CD4-positive, alpha-beta T cell treated with Interleukin-12 subunit alpha and Interleukin-12 subunit beta, for 1 hour (primary cell): ENCODE measurements around the gene FCHO2.
"Not testable (repeated sequence)": the region's sequence is repeated elsewhere in the genome, so short reads cannot be mapped to it uniquely, and the experiment has no call there.

Source experiments
- DNase-seq: peaks from one replicate; pipeline ENCODE4 v3.0.0-alpha.2; 2020

The FCHO2 gene

DNA sequence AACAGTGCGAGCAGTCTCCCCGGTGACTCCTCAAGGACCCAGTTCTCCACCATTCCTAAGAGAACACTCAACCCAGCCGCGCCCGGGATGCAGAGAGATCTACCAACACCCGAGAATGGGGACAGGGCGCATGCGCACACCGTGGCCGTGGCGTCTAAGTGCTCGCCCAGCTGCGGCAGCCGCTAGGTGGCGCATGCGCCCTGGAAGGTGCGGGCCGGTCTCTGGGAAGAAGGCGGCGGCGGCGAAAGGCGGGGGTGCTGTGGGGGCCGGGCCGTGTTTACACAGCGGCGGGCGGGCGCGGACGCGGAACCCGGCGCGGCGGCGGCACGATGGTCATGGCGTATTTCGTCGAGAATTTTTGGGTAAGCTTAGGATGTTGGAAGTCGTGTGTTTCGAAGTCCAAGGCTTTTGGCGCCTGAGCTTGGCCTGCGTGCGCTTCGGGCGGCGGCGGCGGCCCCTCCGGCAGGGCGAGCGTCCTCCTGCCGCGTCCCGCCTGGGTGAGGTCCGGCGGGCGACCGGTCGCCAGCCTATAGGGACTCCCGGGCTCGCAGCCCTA lies at the start of gene FCHO2:
FCHO2 (plus strand) TSS at position 274 of the 556 bp plus-strand sequence; CDS start at position 330, 56 bp downstream.
- DNase-seq = peak; percentile 95

DNA sequence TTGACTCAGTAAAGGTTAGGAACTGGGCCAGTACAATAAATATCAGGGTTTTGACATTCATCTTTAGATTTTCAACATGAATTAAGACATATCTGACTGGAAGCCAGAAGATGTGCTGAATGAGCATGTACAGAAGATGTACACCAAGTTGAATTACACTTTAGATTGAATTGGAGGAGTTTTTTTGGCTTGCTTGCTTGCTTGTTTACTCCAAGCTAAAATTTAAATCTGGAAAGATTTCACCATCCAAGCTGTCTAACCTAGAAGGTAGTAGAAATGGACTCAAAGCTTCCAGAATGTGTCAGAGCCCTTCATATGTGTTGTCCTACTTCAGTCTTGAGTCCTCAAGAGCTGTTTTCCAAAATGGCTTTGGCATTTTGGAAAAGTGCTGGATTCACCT lies 49.0 kb upstream of the FCHO2 start:
- no peak for DNase-seq

DNA sequence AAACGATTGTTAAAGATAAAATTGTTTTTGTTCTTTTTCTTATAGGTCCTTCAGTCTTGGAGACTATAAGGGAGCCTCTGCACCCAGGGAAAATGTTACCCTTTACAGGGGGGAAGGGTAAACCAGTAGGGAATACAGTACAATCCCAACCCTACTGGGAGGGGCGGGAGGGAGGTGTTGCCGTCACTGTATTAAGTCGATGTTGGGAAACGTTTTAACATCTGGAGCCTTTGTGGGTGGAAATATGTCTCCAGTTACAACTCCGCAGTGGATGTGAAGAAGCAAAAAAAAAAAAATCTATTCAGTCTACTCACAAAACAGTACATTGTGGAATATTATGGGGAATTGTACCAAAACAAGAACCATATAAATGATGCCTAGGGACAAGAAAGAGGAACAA lies 47.2 kb upstream of the FCHO2 start:
- DNase-seq = no peak

DNA sequence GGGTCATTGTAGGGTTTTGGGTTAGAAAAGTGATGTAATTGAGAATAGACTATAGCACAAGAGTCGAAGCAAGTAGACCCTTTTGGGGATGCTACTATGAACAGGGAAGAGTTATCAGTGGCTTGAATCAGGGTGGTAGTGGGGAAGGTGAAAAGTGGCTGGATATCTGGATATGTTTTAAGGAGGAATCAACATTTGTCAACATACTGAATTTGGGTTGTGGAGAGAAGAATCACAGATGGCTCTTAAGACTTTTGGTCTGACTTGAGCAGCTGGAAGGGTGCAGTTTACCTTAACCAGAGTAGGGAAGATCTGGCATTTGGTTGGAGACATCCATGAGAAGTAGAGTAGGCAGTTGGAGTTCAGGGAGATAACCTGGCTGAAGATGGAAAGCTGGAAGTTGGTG lies 38.5 kb upstream of the FCHO2 start:
- DNase-seq = no peak

DNA sequence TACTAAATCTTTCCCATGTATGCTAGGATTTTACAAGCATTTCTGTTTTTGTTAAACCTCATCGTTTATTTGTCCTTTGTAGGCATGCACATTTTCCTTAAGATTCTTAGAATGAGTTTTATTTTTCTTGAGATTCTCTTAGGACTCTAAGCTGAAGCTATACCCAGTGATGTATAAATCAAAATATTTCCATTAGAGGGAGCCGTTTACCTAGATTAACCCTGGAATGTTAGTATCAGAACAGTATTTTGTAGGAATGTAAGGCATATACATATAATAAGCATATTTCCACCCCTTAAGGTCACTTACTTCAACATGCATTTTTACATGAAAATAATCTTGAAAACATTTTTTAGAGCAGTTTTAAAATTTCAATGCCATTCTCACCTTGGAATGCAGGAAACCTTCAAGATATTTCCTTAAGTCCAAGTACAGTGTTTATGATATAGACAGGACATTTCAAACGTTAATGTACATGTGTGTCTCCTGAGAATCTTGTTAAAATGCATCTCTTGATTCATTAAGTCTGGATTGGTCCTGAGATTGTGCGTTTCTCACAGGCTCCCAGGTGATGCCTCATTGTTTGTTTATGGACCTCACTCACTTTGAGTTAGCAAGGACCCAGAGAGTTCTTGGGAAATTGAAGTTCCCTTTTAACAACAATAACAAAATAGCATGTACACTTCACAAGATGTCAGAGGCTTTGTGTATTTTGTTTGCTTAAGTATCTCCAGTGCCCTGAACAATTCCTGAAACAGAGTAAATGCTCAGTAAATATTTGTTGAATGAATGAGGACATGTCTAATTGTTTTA lies 34.9 kb upstream of the FCHO2 start:
- DNase-seq = no peak

GRCh38 chr5:72921886-72922285 lies 34.0 kb upstream of the FCHO2 start:
- DNase-seq = no peak

- DNase-seq = no peak
Measured at GRCh38 chr5:72922422-72922821, 33.4 kb upstream of the FCHO2 start.

- no peak for DNase-seq
Measured at GRCh38 chr5:72925336-72926010, 30.4 kb upstream of the FCHO2 start.

DNA sequence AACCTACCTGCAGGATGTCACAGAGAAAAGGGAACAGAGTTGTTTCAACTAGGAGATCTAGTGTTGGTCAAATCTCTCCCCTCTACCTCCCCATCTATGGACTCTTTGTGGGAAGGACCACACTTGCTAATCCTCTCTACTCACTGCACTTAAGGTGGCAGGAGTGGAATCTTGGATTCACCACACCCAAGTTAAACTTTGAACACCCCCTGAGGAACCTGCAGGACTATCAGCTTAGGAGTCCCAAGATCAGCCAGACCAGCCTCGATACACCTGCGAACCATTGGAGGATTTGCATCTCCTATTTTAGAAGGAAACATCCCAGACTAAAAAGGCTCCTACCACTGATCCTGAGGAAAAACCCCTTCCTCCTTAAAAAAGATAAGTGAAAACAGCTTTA lies 23.2 kb upstream of the FCHO2 start:
- DNase-seq = not testable (repeated sequence)

- DNase-seq = not testable (repeated sequence)
Measured at GRCh38 chr5:72934953-72935725, 20.7 kb upstream of the FCHO2 start.

DNA sequence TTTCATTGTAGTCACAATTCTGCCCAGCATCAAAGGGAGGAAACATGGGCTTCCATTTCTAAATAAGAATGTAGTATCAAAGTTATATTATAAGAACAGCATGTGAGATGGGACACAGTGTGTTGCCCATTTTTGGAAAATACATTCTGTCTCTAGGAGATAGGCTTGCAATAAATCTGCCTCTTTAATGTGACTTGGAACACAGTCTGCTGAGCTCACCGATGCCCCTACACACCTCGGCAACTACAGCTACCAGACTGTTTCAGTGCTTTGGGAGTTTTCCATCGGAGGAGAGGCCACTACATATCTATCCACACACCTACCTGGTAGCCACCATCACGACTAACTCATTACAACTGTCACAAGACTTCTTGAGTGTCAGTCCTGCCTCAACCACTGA lies 18.9 kb upstream of the FCHO2 start:
- DNase-seq = no peak

GRCh38 chr5:72937517-72938061 lies 18.3 kb upstream of the FCHO2 start:
- no peak for DNase-seq

- no peak for DNase-seq
Measured at GRCh38 chr5:72938206-72938605, 17.6 kb upstream of the FCHO2 start.

DNA sequence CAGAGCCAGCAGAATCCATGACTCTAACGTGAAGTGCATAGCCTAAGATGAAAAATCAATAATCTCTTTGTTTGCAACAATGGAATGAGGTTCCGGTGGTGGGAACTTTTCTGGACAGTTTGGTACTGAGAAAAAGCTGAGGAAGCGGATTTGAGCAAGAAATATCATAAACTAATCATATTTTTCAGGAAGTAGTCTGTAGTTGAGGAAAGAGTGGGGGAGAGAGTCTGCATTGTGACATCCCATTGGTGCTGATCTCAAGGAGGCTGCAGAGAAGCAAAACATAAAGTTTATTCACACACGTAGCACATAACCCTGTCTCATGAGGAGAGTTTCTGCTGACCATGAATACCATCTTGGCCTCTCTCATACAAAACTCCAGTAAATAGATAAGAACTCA lies 15.8 kb upstream of the FCHO2 start:
- DNase-seq = no peak

DNA sequence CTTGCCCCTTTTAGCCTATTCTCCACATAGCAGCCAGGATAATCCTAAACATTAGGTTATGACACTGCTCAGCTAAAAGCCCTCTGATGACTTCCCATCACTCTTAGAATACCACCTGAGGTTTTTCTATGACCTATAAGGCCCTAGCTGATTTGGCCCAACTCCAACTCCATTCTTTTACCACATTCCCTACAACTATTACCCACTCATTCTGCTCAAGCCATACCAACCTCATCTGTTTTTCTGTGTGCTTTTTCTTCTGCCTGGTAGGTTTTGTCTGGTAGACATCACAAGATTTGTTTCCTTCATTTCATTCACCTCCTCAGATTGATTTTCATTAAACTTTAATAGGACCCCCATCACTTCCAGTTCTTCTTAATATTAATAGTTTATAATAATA lies 12.5 kb upstream of the FCHO2 start:
- no peak for DNase-seq

DNA sequence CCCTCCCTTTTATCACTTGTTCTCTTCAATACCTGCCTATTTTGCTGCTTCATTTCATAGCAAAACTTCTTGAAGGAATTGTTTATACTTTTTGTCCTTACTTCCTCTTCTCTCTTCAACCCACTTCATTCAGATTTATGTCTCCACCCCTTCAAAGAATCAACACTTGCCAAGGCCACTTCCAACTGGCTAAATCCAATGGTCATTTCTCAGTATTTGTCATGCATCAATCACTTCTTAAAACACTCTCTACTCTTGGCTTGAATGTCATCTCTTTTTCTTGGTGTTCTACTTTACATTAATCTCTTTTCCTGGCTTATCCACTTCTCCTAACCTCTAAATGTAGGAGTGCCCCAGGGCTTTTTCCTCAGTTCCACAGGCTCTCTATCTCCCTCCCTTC lies 8.3 kb upstream of the FCHO2 start:
- no peak for DNase-seq

DNA sequence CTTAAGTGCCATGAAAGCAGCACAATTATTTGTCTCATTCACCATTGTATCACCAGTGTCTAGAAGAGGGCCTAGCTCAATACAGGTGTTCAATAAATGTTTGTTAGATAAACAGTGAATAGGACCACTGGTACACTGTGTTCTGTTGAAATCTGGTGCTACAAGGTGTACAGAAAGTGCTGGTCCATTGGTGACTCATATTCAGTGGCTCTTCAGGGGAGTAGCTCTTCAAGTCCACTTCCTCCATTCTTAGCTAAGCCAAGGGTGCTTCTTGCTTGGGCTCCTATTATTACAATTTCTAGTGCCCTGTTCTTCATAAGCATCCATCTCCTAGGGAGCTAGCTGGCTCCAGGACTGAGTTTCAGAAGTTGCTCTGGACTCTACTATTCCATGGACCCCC lies 6.4 kb upstream of the FCHO2 start:
- DNase-seq = no peak

- DNase-seq = no peak
Measured at GRCh38 chr5:72951671-72952468, 4.0 kb upstream of the FCHO2 start.

DNA sequence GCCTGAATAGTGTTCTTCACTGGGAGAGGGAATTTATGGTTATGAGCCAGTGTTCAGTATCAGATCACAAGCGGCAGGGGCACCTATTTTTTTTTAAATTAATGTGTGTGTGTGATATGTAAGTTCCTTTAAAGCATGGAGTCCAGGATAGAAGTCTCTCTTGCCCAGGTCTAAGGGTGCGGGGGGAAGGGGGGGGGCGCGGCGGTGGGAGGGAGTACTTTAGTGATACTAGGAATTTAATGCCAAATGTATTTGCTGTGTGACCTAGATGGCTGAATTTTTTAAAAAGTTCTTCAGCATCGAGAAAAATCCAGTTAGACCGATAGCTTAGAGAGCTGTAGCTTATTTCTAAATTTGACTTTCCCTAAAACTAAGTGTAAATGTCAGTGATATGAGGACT lies 1.5 kb upstream of the FCHO2 start:
- DNase-seq = no peak

GRCh38 chr5:72955143-72955767 lies 586 bp upstream of the FCHO2 start:
- no peak for DNase-seq

DNA sequence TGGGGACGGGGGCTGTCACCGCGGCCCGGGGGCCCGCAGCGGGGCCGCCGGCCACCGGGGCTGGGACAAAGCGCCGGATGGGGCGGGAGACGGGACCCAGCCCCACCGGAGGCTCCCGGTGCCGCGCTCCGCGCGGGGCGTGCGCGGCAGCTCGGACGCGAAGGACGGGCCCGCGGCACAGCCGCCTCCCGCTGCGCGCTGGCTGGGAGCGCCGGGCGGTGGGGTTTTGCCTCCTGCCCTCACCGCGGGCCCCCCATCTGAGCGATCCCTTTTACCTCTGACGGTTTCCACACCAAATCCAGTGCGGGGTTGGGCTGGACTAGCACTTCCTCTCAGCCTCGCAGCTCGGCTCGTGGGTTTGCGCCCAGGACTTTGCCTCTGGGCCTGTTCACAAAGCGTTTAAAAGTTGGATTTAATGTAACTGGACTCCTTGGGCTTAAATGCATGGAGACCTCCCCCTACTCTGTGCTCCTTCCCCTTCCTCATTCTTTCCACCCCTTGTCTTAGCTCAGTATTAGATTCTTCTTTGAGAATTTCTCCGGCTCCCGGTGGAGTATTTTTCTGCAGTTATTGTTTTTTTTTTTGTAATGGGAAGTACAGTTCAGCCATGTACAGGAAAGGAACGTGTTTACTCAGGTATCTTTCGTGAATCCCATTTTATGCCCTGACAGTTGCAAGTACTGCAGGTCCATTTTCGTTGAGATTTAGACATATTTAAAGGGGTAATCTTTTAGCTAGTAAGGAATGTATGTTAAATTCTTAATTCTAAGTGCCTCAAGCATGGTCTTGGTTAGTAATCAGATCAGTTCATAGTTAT lies 691 bp downstream of the FCHO2 start:
- peak; percentile 23 for DNase-seq
